Activated CD4-positive, alpha-beta T cell treated with anti-CD3 and anti-CD28 coated beads, Interleukin-2, amount 10 ng/mL, durations not matched to agents 24 days and 14 days (primary cell): ENCODE data around the gene C6orf47. TPM values are rescaled to one million over a fixed set of nuclear protein-coding genes. Genes with fewer than 3 reads are reported as not detected.

ENCODE experiments used
- DNase-seq: peaks from one replicate; pipeline ENCODE4 v3.0.0; 2022
- H3K27ac Mint-ChIP-seq: one replicate; pipeline ENCODE4 v1.8.0; 2022; ENCODE audit warnings: mild to moderate bottlenecking, mixed read lengths
- H3K27me3 Mint-ChIP-seq: one replicate; pipeline ENCODE4 v1.8.0; 2022; ENCODE audit warnings: mixed read lengths
- H3K36me3 Mint-ChIP-seq: one replicate; pipeline ENCODE4 v1.8.0; 2022; ENCODE audit warnings: low read depth, mild to moderate bottlenecking, mixed read lengths
- H3K4me1 Mint-ChIP-seq: one replicate; pipeline ENCODE4 v1.8.0; 2021; ENCODE audit warnings: mixed read lengths
- H3K4me3 Mint-ChIP-seq: one replicate; pipeline ENCODE4 v1.8.0; 2022; ENCODE audit warnings: mild to moderate bottlenecking, moderate library complexity, mixed read lengths
- H3K9me3 Mint-ChIP-seq: one replicate; pipeline ENCODE4 v1.8.0; 2021; ENCODE audit warnings: mixed read lengths
- intact Hi-C: fragments of 100-400 bp; cut with micrococcal nuclease; formaldehyde crosslinking; loops from one replicate; pipeline ENCODE4 v1.15.1; 2023
- total RNA-seq: library from RNA; stranded (reverse); gene quantifications from 2 replicates; pipeline ENCODE4 v1.2.3, GENCODE V29; 2022

C6orf47 gene
- total RNA-seq, 1 donor from 2014 or later = 16.8 TPM

GRCh38 chr6:31661262-31662123 lies 915 bp upstream of the C6orf47 start:
- intact Hi-C loops = loop anchor here (10.0 kb wide), 1 partner anchor 1193 kb away; the partner anchor contains the start of genes PSMB9 and TAP1
- Mint-ChIP-seq H3K9me3 (no peaks in the 10 kb centered on the region), H3K4me3 (peak overlapping the region; percentile 97), H3K27me3 (no peaks in the 10 kb centered on the region), H3K27ac (peak overlapping the region; percentile 76), H3K4me1 (peaks cover 63% of the 10 kb centered on the region), H3K36me3 (peaks cover 65% of the 10 kb centered on the region)
- DNase-seq = no peak

- no peaks in the 10 kb centered on the region for H3K27me3 Mint-ChIP-seq
- peak overlapping the region; percentile 97 for H3K4me3 Mint-ChIP-seq
- intact Hi-C loops = loop anchor here (1.0 to 10.0 kb wide), 2 partner anchors 8 to 1195 kb away; partner anchors contain the start of genes BAG6, PSMB9 and TAP1
- DNase-seq = peak; percentile 84
- H3K36me3 Mint-ChIP-seq = peaks cover 67% of the 10 kb centered on the region
- H3K4me1 Mint-ChIP-seq = peaks cover 72% of the 10 kb centered on the region
- H3K27ac Mint-ChIP-seq = peak overlapping the region; percentile 84
- no peaks in the 10 kb centered on the region for H3K9me3 Mint-ChIP-seq
These were observed 763 bp downstream of the C6orf47 start for GRCh38 chr6:31659649-31660380.

- peak overlapping the region; percentile 84 for H3K27ac Mint-ChIP-seq
- no peaks in the 10 kb centered on the region for H3K27me3 Mint-ChIP-seq
- peaks cover 60% of the 10 kb centered on the region for H3K36me3 Mint-ChIP-seq
- no peak for DNase-seq
- peaks cover 66% of the 10 kb centered on the region for H3K4me1 Mint-ChIP-seq
- intact Hi-C loops = no loop called here
- H3K4me3 Mint-ChIP-seq = peak overlapping the region; percentile 97
- no peaks in the 10 kb centered on the region for H3K9me3 Mint-ChIP-seq
These were observed 1.5 kb downstream of the C6orf47 start for GRCh38 chr6:31658983-31659648.

- H3K4me1 Mint-ChIP-seq = peaks cover 61% of the 10 kb centered on the region
- H3K9me3 Mint-ChIP-seq = no peaks in the 10 kb centered on the region
- H3K27ac Mint-ChIP-seq = peak overlapping the region; percentile 77
- H3K27me3 Mint-ChIP-seq = no peaks in the 10 kb centered on the region
- intact Hi-C loops = no loop called here
- no peak for DNase-seq
- H3K4me3 Mint-ChIP-seq = peak overlapping the region; percentile 97
- H3K36me3 Mint-ChIP-seq = peaks cover 51% of the 10 kb centered on the region
These were observed 2.4 kb downstream of the C6orf47 start for GRCh38 chr6:31658158-31658688.

- no peaks in the 10 kb centered on the region for H3K27me3 Mint-ChIP-seq
- H3K36me3 Mint-ChIP-seq = peaks cover 51% of the 10 kb centered on the region
- H3K4me1 Mint-ChIP-seq = peaks cover 64% of the 10 kb centered on the region
- intact Hi-C loops = no loop called here
- H3K9me3 Mint-ChIP-seq = no peaks in the 10 kb centered on the region
- peak overlapping the region; percentile 36 for H3K4me3 Mint-ChIP-seq
- H3K27ac Mint-ChIP-seq = peak overlapping the region; percentile 52
- peak; percentile 82 for DNase-seq
These were observed 3.0 kb downstream of the C6orf47 start for GRCh38 chr6:31657406-31658157.

GRCh38 chr6:31655349-31656237 lies 5.0 kb downstream of the C6orf47 start, which contains the start of gene APOM:
TSS of gene APOM (plus strand) at chr6:31655894. CDS start at chr6:31655967, 73 bp downstream.
- intact Hi-C loops = no loop called here
- no peak for DNase-seq
- Mint-ChIP-seq H3K4me1 (peaks cover 65% of the 10 kb centered on the region), H3K27ac (peak within 1 kb of the TSS; percentile 14), H3K27me3 (peaks cover 3% of the 10 kb centered on the region), H3K36me3 (peaks cover 51% of the 10 kb centered on the region), H3K4me3 (no peak within 1 kb of the TSS), H3K9me3 (no peaks in the 10 kb centered on the region)

GRCh38 chr6:31654574-31655348 lies 5.8 kb downstream of the C6orf47 start:
- Mint-ChIP-seq H3K4me1 (peaks cover 65% of the 10 kb centered on the region), H3K27me3 (peaks cover 3% of the 10 kb centered on the region), H3K27ac (no peak overlapping the region), H3K9me3 (no peaks in the 10 kb centered on the region), H3K4me3 (no peak overlapping the region), H3K36me3 (peaks cover 48% of the 10 kb centered on the region)
- intact Hi-C loops = no loop called here
- no peak for DNase-seq

GRCh38 chr6:31652925-31653724 lies 7.5 kb downstream of the C6orf47 start:
- no peak for DNase-seq
- peaks cover 53% of the 10 kb centered on the region for H3K36me3 Mint-ChIP-seq
- intact Hi-C loops = loop anchor here (1.0 to 2.0 kb wide), 7 partner anchors 7 to 1548 kb away; partner anchors contain the start of genes C6orf47, DDX39B, NFKBIL1 and PRRC2A
- H3K9me3 Mint-ChIP-seq = no peaks in the 10 kb centered on the region
- peak overlapping the region; percentile 94 for H3K4me3 Mint-ChIP-seq
- peaks cover 3% of the 10 kb centered on the region for H3K27me3 Mint-ChIP-seq
- H3K27ac Mint-ChIP-seq = peak overlapping the region; percentile 100
- H3K4me1 Mint-ChIP-seq = peaks cover 58% of the 10 kb centered on the region

GRCh38 chr6:31651602-31652191 lies 8.9 kb downstream of the C6orf47 start:
- intact Hi-C loops = loop anchor here (1.0 to 2.0 kb wide), 7 partner anchors 9 to 1549 kb away; partner anchors contain the start of genes C6orf47, DDX39B, NFKBIL1 and PRRC2A
- peaks cover 48% of the 10 kb centered on the region for H3K4me1 Mint-ChIP-seq
- peak overlapping the region; percentile 94 for H3K4me3 Mint-ChIP-seq
- H3K27ac Mint-ChIP-seq = peak overlapping the region; percentile 100
- H3K9me3 Mint-ChIP-seq = no peaks in the 10 kb centered on the region
- DNase-seq = no peak
- H3K36me3 Mint-ChIP-seq = peaks cover 56% of the 10 kb centered on the region
- H3K27me3 Mint-ChIP-seq = peaks cover 3% of the 10 kb centered on the region

- peaks cover 14% of the 10 kb centered on the region for H3K4me1 Mint-ChIP-seq
- H3K27me3 Mint-ChIP-seq = no peaks in the 10 kb centered on the region
- H3K27ac Mint-ChIP-seq = no peak overlapping the region
- H3K4me3 Mint-ChIP-seq = no peak overlapping the region
- peaks cover 73% of the 10 kb centered on the region for H3K36me3 Mint-ChIP-seq
- no peaks in the 10 kb centered on the region for H3K9me3 Mint-ChIP-seq
- intact Hi-C loops = no loop called here
- DNase-seq = no peak
These were observed 15.3 kb downstream of the C6orf47 start for GRCh38 chr6:31645325-31645724.
